T1000 (cell line): ENCODE measurements around the gene TBC1D22B.
"Not testable (repeated sequence)": the region's sequence is repeated elsewhere in the genome, so short reads cannot be mapped to it uniquely, and the experiment has no call there.

Experiments
- DNase-seq: peaks from one replicate; lab custom pipeline; 2025; ENCODE audit warnings: mixed read lengths; lab: John Stamatoyannopoulos, UW

Gene TBC1D22B

DNA sequence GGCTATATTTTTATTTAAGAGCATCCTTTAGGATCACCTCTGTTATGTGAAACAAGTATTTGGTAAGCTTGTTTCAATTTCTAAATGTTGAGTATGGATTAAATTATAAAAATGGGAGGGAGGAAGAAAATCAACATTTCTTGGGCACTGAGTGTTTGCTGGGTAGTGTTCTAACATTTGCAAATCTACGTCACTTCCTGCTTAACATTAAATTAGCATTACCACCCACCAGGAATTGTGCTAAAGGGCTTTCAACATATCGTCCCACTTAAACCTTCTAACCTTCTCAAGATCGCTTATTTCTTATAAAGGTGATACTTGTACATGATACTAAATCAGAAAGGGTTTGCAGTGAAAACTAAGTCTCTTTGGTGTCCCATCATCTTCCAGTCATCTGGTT is 8.3 kb downstream of the TBC1D22B start:
- no peak for DNase-seq

DNA sequence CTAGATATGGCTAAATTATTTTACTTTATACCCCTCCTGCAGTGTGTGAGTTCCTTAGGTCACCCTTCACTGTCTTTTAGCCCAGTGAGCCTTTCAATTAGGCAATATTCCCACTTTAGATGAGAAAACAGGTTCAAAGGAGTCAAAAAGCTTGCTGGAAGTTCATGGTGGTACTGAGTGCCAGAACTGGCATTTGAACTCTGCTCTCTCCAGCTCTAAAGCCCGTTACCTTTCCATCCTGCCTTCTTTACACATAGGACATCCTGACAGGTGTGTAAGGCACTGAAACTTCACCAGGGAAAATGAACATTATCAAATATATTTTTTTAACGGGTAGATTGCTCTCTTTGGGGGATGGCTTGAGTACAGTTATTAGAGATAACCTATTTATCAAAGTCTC is 11.5 kb downstream of the TBC1D22B start:
- DNase-seq = no peak

DNA sequence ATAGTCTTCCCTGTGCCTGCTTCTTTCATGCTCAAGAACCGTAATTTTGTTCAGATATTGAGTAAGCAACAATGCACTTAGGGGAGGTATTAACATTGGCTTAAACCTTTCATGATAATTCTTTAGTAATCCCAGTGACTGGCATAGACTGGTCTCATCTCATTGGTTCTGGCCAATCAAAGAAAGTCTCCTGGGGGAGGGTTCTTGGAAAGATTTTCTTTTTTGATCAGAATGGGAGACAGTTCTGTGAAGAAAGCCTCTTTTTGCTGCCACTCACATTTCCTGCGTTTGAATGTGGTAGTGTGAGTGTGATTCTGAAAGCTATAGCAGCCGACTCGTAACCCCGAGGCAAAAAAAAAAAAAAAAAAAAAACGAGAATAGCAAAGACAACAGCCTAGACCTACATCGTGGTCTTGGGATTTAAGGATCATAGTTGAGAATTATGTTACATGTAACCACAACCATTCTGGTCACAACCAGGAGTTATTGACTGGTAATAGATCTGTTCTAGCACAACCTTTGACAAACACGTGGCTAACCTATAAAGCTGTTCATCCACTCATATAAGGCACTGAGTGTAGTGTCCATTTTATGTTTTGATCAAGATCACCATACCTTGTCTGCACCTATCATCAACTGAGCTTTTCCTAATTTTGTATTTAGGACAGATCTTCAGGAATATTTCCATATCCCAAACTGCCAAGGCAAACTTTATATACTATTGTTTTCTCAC is 15.4 kb downstream of the TBC1D22B start:
- no peak for DNase-seq

DNA sequence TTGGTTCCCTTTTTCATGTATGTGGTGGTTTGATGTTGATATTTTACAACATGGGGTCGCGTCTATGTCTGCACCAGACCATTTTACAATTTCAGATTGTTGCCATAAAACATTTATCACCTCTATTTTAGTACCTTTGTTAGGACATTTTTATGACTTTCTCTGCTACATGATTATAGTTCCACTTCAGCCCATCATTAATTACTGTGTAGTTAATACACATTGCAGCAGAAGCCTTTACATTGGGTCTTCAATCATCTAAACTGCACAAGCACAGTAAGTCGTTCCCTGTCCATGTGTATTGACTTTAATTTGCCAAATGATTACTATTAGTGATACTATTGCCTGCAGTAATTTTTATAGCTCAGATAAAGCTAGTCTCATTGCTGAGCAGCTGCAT is 16.1 kb downstream of the TBC1D22B start:
- no peak for DNase-seq

DNA sequence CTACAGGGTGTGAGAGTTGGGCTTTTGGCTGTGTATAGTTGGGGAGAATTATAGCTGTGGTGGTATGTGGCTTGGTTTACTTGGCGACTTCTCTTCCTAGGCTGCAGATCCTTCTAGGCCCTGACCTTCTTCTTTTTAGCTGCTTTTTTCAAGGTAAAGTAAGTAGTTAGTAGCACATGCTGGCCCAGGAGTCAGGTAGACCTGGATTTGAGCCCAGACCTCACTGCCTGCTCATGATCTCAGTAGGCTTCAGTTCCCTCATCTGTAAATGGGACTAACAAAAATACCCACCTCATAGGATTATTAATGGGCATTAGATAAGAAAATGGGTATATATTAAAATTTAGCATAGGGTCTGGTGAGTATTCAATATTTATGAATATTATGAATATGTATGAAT is 17.8 kb downstream of the TBC1D22B start:
- DNase-seq = no peak

DNA sequence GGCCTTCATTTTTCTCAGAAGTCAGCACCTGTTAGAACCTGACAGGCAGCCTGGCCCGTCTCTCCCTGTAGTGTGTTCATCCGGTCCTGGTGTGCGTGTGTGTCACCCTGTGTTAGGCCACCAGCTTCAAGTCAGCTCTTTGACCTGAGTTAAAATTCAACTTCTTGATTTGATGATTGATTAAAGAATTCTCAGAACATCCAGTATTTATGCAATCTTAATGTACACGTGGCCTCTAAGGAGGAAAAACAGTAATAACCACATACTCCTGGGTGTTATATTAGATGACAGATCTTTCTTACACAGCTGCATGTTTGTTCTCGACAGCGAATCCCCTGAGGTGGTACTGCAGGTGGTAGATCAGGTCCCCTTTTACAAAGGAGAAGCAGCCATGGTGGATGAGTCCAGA is 19.4 kb downstream of the TBC1D22B start:
- DNase-seq = no peak

DNA sequence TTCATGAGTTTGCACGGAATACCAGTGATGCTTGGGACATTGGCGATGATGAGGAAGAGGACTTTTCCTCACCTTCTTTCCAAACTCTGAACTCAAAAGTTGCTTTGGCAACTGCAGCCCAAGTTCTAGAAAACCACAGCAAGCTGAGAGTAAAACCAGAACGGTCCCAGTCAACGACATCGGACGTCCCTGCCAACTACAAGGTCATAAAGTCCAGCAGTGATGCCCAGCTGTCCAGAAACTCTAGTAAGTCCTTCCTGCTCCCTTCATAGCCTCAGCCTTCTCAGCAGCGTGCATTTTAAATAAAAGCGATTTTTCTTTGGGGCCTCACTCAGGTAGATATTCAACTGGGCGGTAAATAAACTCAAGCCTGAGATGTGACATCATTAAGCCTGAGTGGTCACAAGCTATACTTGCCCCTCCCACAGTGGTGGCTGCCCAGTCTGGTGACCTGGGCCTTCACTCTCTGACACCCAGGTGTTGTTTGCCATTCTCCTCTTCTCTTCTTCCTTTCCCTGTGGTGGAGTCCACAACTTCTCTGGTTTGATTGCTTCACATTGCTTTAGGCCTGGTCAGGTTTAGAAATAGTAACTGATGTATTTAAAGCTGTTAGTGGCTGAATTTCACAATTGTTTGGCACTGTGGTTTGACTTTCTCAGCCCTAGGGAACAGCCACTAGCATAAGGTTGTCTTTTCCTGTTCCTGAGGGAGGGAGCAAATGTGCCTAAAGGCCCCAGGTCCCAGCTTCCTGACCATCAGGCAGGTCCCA is 22.0 kb downstream of the TBC1D22B start:
- DNase-seq = no peak

DNA sequence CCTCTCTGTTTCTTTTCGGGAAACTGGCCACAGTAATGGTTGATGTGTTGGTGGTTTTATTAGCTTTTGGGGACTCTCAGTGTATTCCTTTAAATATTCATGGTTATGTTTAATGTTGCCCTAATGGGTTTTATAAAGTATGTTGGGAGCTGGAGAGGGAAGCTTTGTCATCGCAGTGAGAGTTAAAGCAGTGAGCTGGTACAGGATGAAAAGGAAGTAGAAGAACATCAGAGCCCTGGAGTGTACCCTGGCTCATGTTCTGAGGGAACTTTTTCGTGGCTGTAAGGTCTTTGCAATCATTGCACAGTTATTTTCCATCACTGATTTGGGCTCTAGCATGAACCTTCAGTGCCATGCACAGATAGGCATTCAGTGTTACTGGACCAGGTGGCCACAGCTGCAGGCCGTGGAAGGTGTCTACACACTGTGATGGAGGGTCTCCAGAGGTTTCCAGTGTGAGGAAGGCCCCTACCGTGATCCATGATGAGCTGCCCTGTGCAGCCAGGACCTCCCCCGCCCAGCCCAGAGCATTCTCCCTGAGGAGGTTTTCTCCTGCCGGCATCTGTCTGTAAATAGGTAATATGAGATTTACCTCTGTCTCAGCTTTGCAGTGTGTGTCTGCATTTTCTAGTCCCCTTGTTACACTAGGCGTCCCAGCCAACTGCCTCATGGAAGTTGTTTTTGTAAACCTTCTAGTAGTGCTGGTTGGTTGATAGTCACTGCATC is 22.8 kb downstream of the TBC1D22B start:
- DNase-seq = no peak

DNA sequence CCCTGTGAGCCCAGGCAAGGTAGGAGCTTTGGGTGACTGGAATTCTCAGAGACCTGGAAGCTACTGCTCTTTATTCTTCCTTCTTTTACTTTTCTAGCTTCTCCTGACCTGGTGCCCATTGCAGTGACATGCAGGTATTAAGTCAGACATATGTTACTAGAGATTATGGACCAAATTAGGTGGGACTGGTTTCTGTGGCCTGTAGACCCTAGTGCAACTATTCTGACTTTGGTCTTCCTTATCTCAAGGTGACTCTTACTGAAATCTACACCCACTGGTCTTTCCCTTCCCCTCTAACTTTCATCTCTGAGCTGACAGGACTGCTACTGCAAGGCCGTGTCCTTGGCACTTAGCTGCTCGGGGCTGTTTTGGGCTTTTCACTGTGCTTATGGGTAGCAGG is 24.8 kb downstream of the TBC1D22B start:
- no peak for DNase-seq

DNA sequence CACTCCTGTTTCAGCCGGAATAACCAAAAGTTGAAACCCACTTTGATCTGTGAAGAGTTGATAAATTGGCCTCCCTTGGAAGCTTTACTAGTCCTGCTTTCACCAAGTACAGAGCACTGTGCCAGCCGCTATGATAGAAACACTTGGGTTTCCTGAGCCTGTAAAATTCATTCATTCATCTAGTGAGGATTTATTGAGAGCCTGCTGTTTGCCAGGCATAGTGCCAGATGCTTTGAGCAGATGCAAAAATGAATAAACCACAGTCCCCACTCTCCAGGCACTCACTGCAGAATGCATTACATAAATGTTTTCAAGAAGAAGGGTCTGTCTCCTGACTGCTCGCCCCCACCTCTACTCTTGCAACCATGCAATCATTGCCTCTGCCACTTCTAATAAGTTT is 25.7 kb downstream of the TBC1D22B start:
- no peak for DNase-seq

DNA sequence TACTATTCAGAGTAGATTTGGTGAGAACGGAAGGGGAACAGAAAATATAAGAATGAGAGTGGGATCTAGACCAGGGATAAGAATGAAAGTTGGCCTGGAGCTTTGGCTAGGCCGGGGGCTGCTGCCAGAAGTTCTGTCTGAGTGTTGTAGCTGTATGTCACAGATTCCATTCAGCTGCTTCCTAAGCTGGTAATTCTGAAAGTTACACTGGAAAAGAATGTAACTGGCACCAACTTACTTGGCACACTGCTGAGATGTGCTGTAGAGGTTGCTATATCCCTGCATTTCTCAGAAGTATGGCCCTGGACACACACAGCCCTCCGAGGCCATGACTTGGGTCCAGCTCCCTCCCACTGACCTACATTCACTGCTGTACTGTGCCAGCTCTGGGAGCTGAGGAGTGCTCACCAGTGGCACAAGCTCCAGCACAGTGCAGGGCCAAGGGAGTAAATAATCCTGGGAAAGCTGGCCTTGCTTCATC is 26.1 kb downstream of the TBC1D22B start:
- no peak for DNase-seq

DNA sequence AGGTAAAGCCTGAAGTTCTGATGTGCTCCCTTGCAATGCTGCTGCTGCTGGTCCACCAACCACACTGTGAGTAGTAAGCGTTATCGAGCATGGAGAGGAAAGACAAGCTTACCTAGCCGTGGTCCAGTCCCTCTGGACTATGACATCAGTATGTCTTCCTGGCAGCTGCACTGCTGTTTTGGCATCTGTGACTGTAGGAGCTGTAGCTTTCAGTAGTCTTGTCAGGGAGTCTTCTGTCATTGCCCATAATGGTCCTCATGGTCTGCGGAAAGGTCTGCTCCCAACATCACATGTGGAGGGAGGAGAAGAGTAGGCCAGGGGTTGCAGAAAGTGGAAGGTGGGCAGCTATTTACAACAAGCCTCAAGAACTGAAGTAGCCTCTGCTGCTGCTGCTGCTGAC is 27.2 kb downstream of the TBC1D22B start:
- DNase-seq = no peak

DNA sequence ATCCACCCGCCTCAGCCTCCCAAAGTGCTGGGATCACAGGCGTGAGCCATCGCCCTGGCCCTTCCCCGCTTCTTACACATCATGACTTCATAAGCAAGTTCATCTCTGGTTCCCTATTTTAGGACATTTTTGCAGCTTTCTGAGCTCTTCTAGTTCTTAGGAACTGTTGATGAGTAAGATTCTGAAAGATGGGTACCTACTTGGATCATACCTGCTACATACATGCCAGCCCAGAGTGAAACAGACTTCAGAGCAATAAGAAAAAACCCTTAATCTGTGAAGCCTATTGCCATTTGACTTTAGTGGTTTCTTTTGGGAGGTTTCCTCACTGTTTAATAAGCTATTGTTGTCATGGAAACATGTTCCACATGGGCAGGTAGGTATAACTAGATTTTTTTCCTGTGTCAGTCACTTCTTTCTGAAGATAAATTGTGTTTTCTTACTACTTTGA is 28.3 kb downstream of the TBC1D22B start:
- DNase-seq = no peak

DNA sequence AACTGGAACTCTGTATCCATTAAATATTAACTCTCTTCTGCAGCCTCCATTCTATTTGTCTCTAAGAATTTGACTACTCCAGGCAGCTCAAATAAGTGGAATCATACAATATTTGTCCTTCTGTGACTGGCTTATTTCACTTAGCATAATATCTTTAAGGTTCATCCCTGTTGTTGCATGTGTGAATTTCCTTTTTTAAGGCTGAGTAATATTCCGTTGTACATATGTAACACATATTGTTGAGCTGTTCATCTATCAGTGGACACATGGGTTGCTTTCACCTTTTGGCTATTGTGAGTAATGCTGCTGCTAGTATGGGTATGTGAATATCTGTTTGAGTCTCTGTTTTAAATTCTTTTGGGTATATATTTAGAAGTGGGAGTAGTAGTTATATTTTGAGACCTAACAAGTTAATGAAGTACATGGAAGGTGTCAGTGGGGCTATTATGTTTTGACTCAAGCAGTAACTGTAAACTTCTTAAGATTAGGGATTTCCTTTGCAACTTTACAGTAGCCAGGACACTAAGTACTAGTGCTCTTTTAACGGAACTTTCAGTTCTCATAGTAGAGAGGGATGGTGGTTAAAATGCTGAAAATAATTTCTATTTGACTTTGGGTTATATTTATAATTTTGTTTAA is 30.1 kb downstream of the TBC1D22B start:
- DNase-seq = no peak

DNA sequence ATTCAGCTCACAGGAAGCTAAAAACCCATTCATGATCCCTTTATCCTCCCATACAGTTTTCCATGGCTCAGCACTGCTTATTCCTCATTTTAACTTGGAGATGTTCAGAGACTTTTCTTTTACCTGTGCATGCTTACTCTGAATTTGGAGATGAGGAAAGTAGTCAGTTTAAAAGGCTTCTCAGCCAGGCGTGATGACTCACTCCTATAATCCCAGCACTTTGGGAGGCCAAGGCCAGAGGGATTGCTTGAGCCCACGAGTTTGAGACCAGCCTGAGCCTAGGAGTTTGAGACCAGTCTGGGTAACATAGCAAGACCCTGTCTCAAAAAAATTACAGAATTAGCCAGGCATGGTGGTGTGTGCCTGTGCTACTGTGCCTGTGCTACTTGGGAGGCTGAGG is 30.7 kb downstream of the TBC1D22B start:
- DNase-seq = no peak

DNA sequence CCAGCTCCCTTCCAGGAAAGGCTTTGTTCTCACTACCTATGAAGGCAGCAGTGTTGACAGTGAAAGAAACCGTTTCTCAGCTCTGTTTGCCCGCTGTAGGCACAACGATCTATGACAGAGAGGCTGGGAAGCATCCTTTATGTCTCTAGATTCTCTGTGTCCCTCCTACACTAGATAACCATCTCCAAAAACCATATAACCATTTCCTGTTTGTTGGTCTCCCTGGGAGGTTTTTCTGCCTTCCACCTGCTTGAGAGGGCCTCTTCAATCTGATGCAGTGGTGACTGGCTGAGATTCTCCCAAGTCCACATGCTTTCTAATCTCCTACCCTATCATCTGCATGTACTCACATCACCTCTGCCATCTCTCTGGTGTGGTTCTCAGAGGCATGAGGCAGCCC is 32.4 kb downstream of the TBC1D22B start:
- DNase-seq = no peak

DNA sequence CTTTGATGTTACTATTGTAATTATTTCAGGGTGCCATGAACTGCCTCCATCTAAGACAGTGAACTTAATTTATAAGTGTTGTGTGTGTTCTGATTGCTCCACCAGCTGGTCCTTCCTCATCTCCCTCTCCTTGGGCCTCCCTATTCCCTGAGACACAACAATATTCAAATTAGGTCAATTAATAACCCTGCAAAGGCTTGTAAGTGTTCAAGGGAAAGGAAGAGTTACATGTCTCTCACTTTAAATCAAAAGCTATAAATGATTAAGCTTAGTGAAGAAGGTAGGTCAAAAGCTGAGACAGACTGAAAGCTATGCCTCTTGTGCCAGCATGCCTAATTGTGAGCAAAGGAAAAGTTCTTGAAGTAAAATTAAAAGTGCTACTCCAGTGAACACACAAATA is 35.9 kb downstream of the TBC1D22B start:
- DNase-seq = no peak

DNA sequence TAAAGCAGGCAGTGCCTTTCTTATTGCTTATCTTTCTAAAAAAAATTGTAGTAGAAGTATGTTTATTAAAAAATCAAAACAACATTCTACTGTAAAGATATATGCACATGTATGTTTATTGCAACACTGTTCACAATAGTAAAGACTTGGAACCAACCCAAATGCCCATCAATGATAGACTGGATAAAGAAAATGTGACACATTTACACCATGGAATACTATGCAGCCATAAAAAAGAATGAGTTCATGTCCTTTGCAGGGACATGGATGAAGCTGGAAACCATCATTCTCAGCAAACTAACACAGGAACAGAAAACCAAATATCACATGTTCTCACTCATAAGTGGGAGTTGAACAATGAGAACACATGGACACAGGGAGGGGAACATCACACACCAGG is 40.1 kb downstream of the TBC1D22B start:
- DNase-seq = not testable (repeated sequence)

DNA sequence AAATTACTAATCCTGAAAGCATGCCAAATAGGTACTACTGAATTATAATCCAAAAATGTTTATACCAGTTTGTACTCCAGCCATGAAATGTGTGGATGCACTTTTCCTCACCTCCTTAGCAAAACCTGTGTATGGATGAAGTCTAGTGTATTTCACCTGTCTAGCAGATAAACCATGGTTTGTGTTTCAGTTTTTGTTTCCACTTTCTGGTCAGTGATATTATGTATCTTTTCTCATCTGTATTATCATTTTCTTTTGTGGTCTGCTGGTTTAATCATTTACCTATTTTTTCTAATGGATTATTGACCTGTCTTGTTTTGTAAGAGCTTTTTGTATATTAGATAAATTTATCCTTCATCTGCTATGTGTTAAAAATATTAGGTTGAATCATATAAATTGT is 41.4 kb downstream of the TBC1D22B start:
- DNase-seq = no peak

DNA sequence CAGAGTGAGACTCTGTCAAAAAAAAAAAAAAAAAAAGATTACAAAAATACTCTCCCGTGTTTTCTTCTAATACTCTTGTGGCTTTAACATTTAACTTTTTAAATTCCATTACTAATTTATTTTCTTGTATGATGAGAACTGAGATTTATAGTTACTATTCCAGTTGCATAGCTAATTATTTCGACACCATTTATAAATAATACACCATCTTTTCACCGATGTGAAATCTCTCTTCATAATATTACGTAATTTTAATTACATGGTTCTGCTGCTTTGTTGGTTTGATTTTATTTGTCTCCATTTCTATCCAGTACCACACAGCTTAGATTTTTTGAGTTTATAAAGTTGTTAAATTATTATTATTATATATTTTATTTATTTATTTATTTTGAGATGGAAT is 42.4 kb downstream of the TBC1D22B start:
- no peak for DNase-seq

DNA sequence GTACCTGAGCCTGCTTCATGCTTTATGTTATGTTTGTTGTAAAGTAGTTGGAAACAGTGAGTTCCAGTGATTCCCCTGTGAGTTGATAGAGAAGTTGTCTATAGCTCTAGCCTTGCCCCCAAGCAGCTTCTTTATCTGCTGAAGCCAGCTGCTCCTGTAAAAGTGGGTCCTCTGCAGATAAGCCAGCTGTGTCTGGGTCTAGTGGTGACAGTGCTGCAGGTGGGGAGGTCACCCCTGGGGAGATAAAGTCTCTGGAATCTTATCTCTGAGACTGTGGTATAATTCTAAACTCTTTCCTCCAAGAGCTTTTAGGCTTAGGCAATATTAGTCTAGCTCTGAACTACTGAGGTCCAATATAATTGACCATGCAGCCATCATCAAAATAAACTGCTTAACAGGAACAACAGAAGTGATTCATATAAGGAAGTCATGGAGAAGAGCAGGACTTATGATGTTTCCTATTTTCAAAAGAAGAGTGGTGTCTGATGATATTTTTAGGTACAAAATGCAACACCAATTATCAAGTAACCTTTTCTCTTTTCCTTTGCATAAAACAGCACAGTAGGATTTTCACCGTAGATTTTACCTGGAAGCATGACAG is 44.6 kb downstream of the TBC1D22B start:
- no peak for DNase-seq
